HCT116 (cell line): ENCODE results near the gene KRT39.

Experiments used
- RAD21 ChIP-seq: IDR thresholded peaks from 2 replicates; pipeline ENCODE4 v1.6.1; 2012; ENCODE audit warnings: low read depth, mild to moderate bottlenecking
- SP1 ChIP-seq: IDR thresholded peaks from 2 replicates; pipeline ENCODE4 v1.6.1; 2012; ENCODE audit warnings: low read depth
- TF ChIP-seq, protein P1 (sequence below), 3 experiments: fragments of 200-600 bp in 1 of 3; sonication (generic) in 1 of 3; IDR thresholded peaks in 2 of 3; conservative IDR thresholded peaks in 1 of 3; 2 replicates each; pipeline ENCODE4 v1.5.1; 2012 to 2017; ENCODE audit warnings: low read depth in 2 of 3, low read length in 2 of 3, antibody characterized with exemption in 1 of 3, borderline replicate concordance in 1 of 3, control low read depth in 1 of 3, mild to moderate bottlenecking in 1 of 3, mixed read lengths in 1 of 3, mixed run types in 1 of 3, moderate library complexity in 1 of 3; ENCODE audit not compliant: insufficient read depth in 1 of 3

GRCh38 chr17:41003926-41004325 lies 37.2 kb upstream of the KRT39 start:
- no peak for TF ChIP-seq RAD21
- TF ChIP-seq, protein P1, sequence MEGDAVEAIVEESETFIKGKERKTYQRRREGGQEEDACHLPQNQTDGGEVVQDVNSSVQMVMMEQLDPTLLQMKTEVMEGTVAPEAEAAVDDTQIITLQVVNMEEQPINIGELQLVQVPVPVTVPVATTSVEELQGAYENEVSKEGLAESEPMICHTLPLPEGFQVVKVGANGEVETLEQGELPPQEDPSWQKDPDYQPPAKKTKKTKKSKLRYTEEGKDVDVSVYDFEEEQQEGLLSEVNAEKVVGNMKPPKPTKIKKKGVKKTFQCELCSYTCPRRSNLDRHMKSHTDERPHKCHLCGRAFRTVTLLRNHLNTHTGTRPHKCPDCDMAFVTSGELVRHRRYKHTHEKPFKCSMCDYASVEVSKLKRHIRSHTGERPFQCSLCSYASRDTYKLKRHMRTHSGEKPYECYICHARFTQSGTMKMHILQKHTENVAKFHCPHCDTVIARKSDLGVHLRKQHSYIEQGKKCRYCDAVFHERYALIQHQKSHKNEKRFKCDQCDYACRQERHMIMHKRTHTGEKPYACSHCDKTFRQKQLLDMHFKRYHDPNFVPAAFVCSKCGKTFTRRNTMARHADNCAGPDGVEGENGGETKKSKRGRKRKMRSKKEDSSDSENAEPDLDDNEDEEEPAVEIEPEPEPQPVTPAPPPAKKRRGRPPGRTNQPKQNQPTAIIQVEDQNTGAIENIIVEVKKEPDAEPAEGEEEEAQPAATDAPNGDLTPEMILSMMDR (IDR thresholded peaks at IDR 0.05 in 2 of 3, conservative IDR thresholded peaks at IDR 0.05 in 1 of 3; ENCODE audit: borderline replicate concordance in 1 of 3, insufficient read depth in 1 of 3, low read depth in 2 of 3, low read length in 2 of 3): no peak
- no peak for TF ChIP-seq SP1
